ENCODE data around the gene USP6.
"Not testable (repeated sequence)": the region's sequence is repeated elsewhere in the genome, so short reads cannot be mapped to it uniquely, and the experiment has no call there.

The USP6 gene

GRCh38 chr17:5121186-5121841, 5.5 kb downstream of the USP6 start:
- in situ Hi-C loops (cut with HindIII; ENCODE audit: low sequenced_read_pairs) = no loop called here

- in situ Hi-C loops (cut with HindIII; ENCODE audit: low sequenced_read_pairs) = not testable (repeated sequence)
Observed at GRCh38 chr17:5122056-5122455, 6.2 kb downstream of the USP6 start.

- in situ Hi-C loops (cut with HindIII; ENCODE audit: low sequenced_read_pairs) = no loop called here
Observed at GRCh38 chr17:5122586-5123342, 6.9 kb downstream of the USP6 start.

GRCh38 chr17:5123343-5124124, 7.7 kb downstream of the USP6 start:
- in situ Hi-C loops (cut with HindIII; ENCODE audit: low sequenced_read_pairs) = no loop called here

GRCh38 chr17:5124125-5124760, 8.4 kb downstream of the USP6 start:
- in situ Hi-C loops (cut with HindIII; ENCODE audit: low sequenced_read_pairs) = not testable (repeated sequence)

GRCh38 chr17:5124896-5125295, 9.1 kb downstream of the USP6 start:
- in situ Hi-C loops (cut with HindIII; ENCODE audit: low sequenced_read_pairs) = not testable (repeated sequence)

- in situ Hi-C loops (cut with HindIII; ENCODE audit: low sequenced_read_pairs) = no loop called here
Observed at GRCh38 chr17:5126719-5127488, 11.1 kb downstream of the USP6 start.

GRCh38 chr17:5127910-5128309, 12.1 kb downstream of the USP6 start:
- in situ Hi-C loops (cut with HindIII; ENCODE audit: low sequenced_read_pairs) = no loop called here

- in situ Hi-C loops (cut with HindIII; ENCODE audit: low sequenced_read_pairs) = not testable (repeated sequence)
Observed at GRCh38 chr17:5128387-5128786, 12.6 kb downstream of the USP6 start.

- in situ Hi-C loops (cut with HindIII; ENCODE audit: low sequenced_read_pairs) = no loop called here
Observed at GRCh38 chr17:5128905-5129535, 13.2 kb downstream of the USP6 start.

GRCh38 chr17:5129770-5130169, 13.9 kb downstream of the USP6 start:
- in situ Hi-C loops (cut with HindIII; ENCODE audit: low sequenced_read_pairs) = not testable (repeated sequence)

GRCh38 chr17:5130261-5130660, 14.4 kb downstream of the USP6 start:
- in situ Hi-C loops (cut with HindIII; ENCODE audit: low sequenced_read_pairs) = not testable (repeated sequence)

GRCh38 chr17:5130687-5131086, 14.9 kb downstream of the USP6 start:
- in situ Hi-C loops (cut with HindIII; ENCODE audit: low sequenced_read_pairs) = not testable (repeated sequence)

GRCh38 chr17:5131146-5131715, 15.4 kb downstream of the USP6 start:
- in situ Hi-C loops (cut with HindIII; ENCODE audit: low sequenced_read_pairs) = no loop called here

- in situ Hi-C loops (cut with HindIII; ENCODE audit: low sequenced_read_pairs) = not testable (repeated sequence)
Observed at GRCh38 chr17:5131799-5132502, 16.1 kb downstream of the USP6 start.

GRCh38 chr17:5132503-5133225, 16.8 kb downstream of the USP6 start:
- in situ Hi-C loops (cut with HindIII; ENCODE audit: low sequenced_read_pairs) = not testable (repeated sequence)

GRCh38 chr17:5133311-5133710, 17.5 kb downstream of the USP6 start:
- in situ Hi-C loops (cut with HindIII; ENCODE audit: low sequenced_read_pairs) = no loop called here

GRCh38 chr17:5133961-5134360, 18.1 kb downstream of the USP6 start:
- in situ Hi-C loops (cut with HindIII; ENCODE audit: low sequenced_read_pairs) = not testable (repeated sequence)

Measured in DLD1 (cell line).